ENCODE measurements around the gene CTNND1.

- TF ChIP-seq POLR2A (IDR thresholded peaks at IDR 0.05) (no peak), CTCF (IDR thresholded peaks at IDR 0.05) (no peak), POLR2AphosphoS5 (IDR thresholded peaks at IDR 0.05; ENCODE audit: insufficient read depth in 1 of 2, low read depth in 1 of 2) (no peak)
Measured at GRCh38 chr11:57758174-57758573, 3.4 kb upstream of the CTNND1 start.
